Breast epithelium (tissue), 4 donors: ENCODE data around the gene MESD. TPM values are rescaled to one million over a fixed set of nuclear protein-coding genes. Genes with fewer than 3 reads are reported as not detected.

Experiments
- DNase-seq, 2 donors: peaks; one replicate each; pipeline ENCODE4 v3.0.0-alpha.2; 2019; ENCODE audit warnings: low spot score in 2 of 2
- H3K27ac ChIP-seq, 2 donors: fragments of 200-600 bp; sonication (generic) in 1 of 2; one replicate each; pipeline ENCODE4 v1.5.1; 2016 to 2019; ENCODE audit warnings: mild to moderate bottlenecking in 1 of 2
- H3K27me3 ChIP-seq, 2 donors: fragments of 200-600 bp; sonication (generic) in 1 of 2; one replicate each; pipeline versions ENCODE4 v1.5.1 to v1.6.0; 2017 to 2019; ENCODE audit warnings: control low read depth in 1 of 2, mild to moderate bottlenecking in 1 of 2
- H3K36me3 ChIP-seq: fragments of 200-600 bp; one replicate; pipeline ENCODE4 v1.5.1; 2019
- H3K4me1 ChIP-seq, 2 donors: fragments of 200-600 bp; sonication (generic); one replicate each; pipeline ENCODE4 v1.5.1; 2016 to 2019; ENCODE audit warnings: control low read depth in 1 of 2
- H3K4me3 ChIP-seq, 3 donors: fragments of 200-600 bp; sonication (generic); 1 replicate in 2 of 3; 2 replicates in 1 of 3; pipeline ENCODE4 v1.5.1; 2016 to 2019; ENCODE audit warnings: mild to moderate bottlenecking in 3 of 3, moderate library complexity in 2 of 3
- H3K9me3 ChIP-seq, 2 donors: fragments of 200-600 bp; sonication (generic) in 1 of 2; one replicate each; pipeline ENCODE4 v1.5.1; 2016 to 2019; ENCODE audit warnings: control low read depth in 1 of 2
- POLR2A ChIP-seq: fragments of 450-650 bp; IDR thresholded peaks from one replicate; pipeline ENCODE4 v1.6.1; 2016; ENCODE audit warnings: antibody characterized with exemption, mild to moderate bottlenecking, moderate library complexity
- POLR2AphosphoS5 ChIP-seq, 3 donors: sonication (generic); formaldehyde crosslinking; IDR thresholded peaks; one replicate each; pipeline ENCODE4 v1.6.1; 2017; ENCODE audit warnings: antibody characterized with exemption in 3 of 3
- intact Hi-C: fragments of 100-400 bp; cut with DNase I; formaldehyde crosslinking; loops from one replicate; pipeline ENCODE4 v1.15.1; 2023; ENCODE audit warnings: low total_unique reads
- total RNA-seq, 3 donors: library from RNA; depleted of rRNA; stranded (reverse); fragments of >200 nt; gene quantifications; one replicate each; pipeline ENCODE4 v1.1.0, GENCODE V29; 2016
- TF ChIP-seq, protein P1 (sequence below), 3 donors: fragments of 450-650 bp; IDR thresholded peaks; one replicate each; pipeline ENCODE4 v1.5.1; 2016 to 2017; ENCODE audit warnings: antibody characterized with exemption in 3 of 3, mild to moderate bottlenecking in 3 of 3, moderate library complexity in 3 of 3

The MESD gene
- total RNA-seq, 3 donors from 2014 or later = 17.1 to 32.9 (median 27.2) TPM

DNA sequence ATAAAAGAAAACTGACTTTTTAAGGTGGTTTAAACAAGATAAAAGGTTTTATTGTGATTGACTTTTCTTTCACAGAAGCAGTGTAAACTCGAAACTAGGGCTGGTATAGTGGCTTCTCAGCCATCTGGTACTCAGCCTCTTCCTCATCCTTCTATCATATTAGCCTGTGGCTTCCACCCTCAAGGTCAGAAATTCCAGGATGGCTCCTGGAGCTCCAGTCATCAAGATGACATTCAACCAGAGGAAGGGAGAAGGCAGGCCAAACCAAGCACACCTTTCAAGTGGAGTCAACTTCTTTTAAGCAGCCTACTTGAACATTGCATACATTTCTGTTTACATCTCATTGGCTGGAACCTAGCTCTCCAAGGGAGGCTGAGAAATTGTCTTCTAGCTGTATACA lies 1.3 kb upstream of the MESD start:
- Histone ChIP-seq H3K4me3 (no peak overlapping the region), H3K36me3 (no peaks in the 10 kb centered on the region), H3K27ac (peak overlapping the region; percentile 56 to 72), H3K27me3 (no peaks in the 10 kb centered on the region), H3K4me1 (peaks cover 0 to 5% of the 10 kb centered on the region in 2 donors), H3K9me3 (no peaks in the 10 kb centered on the region)
- intact Hi-C loops = no loop called here
- TF ChIP-seq, protein P1, sequence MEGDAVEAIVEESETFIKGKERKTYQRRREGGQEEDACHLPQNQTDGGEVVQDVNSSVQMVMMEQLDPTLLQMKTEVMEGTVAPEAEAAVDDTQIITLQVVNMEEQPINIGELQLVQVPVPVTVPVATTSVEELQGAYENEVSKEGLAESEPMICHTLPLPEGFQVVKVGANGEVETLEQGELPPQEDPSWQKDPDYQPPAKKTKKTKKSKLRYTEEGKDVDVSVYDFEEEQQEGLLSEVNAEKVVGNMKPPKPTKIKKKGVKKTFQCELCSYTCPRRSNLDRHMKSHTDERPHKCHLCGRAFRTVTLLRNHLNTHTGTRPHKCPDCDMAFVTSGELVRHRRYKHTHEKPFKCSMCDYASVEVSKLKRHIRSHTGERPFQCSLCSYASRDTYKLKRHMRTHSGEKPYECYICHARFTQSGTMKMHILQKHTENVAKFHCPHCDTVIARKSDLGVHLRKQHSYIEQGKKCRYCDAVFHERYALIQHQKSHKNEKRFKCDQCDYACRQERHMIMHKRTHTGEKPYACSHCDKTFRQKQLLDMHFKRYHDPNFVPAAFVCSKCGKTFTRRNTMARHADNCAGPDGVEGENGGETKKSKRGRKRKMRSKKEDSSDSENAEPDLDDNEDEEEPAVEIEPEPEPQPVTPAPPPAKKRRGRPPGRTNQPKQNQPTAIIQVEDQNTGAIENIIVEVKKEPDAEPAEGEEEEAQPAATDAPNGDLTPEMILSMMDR (IDR thresholded peaks at IDR 0.05) = no peak
- TF ChIP-seq POLR2AphosphoS5 (IDR thresholded peaks at IDR 0.05) (no peak), POLR2A (no peak)
- DNase-seq = no peak

DNA sequence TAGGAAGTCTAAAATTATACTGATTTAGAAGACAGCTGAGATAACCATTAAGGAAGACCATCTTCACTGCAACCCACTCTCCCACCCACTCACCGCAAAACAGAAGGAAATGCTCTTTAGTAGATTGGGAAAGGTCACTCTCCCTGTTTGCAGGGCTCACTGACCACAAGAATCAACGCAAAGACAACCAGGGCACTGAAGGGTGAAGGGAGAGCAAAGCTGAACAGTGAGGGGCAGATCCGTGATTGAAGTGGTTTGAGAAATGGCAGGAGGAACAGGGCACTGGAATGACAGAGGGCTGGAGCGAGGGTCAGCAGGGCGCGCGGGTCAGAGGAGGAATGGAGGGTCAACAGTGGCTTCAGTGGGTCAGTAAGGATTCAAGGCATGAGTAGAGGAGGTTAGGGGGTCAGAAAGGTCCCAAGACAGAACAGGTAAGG lies 520 bp downstream of the MESD start:
- peak overlapping the region; percentile 81 to 92 (median 85) for H3K4me3 ChIP-seq
- no peaks in the 10 kb centered on the region for H3K27me3 ChIP-seq
- TF ChIP-seq POLR2AphosphoS5 (IDR thresholded peaks at IDR 0.05) = no peak
- TF ChIP-seq, protein P1 (IDR thresholded peaks at IDR 0.05) = no peak
- no peak for TF ChIP-seq POLR2A
- intact Hi-C loops = no loop called here
- H3K36me3 ChIP-seq = no peaks in the 10 kb centered on the region
- H3K4me1 ChIP-seq = peaks cover 0 to 5% of the 10 kb centered on the region in 2 donors
- peak overlapping the region; percentile 93 to 97 for H3K27ac ChIP-seq
- no peaks in the 10 kb centered on the region for H3K9me3 ChIP-seq
- DNase-seq = no peak

DNA sequence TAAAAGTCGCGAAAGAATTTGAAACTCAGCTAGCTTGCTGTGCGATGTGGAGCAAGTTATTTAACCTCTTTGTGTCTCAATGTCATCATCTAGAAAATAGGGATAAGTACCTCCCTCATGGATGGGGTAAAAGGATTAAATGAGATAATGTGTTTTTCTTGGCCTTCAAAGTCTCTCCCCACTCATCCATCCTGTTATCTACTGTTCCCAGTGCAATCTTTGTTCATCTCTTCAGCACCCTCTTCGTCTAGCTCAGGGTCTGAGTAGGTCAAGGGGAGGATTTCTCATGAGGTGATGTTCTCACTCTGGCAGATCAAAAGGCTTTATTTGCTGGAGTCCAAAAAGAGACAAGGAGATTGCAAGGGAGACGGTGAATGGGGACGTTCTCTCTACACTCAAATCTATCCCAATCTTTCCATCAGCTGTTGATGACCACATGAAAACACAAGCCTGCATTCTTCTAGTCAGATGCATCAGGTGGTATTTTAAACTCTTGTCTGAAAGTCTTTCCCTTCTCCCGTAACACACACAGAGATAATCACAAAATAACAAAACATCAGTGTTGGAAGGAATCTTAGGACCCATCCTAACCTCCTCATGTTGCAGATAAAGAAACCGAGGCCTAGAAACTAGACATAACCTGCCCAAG lies 1.3 kb downstream of the MESD start:
- intact Hi-C loops = no loop called here
- Histone ChIP-seq H3K36me3 (no peaks in the 10 kb centered on the region), H3K27ac (no peak overlapping the region), H3K4me1 (peaks cover 0 to 5% of the 10 kb centered on the region in 2 donors), H3K4me3 (peak overlapping the region; percentile 81 to 92 (median 85)), H3K27me3 (no peaks in the 10 kb centered on the region), H3K9me3 (no peaks in the 10 kb centered on the region)
- TF ChIP-seq POLR2AphosphoS5 (IDR thresholded peaks at IDR 0.05) (no peak), POLR2A (no peak)
- TF ChIP-seq, protein P1 (IDR thresholded peaks at IDR 0.05) = no peak
- DNase-seq = no peak

DNA sequence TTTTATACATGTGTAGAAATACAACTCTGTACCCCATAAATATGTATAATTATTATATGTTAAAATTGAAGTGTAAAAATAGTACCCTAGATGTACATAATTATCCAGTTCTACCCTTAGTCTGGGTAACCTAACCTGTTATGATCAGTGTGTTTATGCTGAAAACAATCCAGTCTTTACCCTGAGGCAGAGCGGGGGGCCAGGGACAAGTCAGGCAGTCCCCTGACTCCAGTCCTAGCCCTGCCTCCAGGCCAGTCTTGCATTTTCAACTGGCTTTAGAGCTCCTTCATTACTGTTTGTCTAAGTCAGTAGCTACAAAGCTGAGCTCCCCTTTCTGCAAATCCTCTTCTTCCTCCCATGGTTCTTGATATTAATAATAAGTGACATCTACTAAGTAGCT lies 3.1 kb downstream of the MESD start:
- Histone ChIP-seq H3K27me3 (no peaks in the 10 kb centered on the region), H3K27ac (no peak overlapping the region), H3K9me3 (no peaks in the 10 kb centered on the region), H3K36me3 (no peaks in the 10 kb centered on the region), H3K4me1 (peaks cover 0 to 5% of the 10 kb centered on the region in 2 donors), H3K4me3 (no peak overlapping the region)
- intact Hi-C loops = no loop called here
- TF ChIP-seq POLR2A = no peak
- no peak for DNase-seq

DNA sequence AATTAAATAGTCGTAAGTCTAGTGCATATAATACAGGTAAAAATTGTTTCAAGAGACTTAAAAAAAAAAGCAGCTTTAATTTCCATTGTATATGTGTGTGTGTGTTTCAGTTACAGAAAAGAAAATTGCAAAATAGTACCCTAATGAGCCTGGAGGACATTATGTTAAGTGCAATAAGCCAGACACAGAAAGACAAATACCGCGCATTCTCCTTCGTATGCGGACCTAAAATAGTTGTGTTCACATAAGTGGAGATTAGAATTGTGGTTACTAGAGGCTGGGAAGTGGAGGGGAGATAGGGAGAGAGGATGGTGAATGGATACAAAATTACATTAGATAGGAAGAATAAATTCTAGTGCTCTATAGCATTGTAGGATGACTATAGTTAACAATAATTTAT lies 3.6 kb downstream of the MESD start:
- intact Hi-C loops = no loop called here
- TF ChIP-seq POLR2AphosphoS5 (IDR thresholded peaks at IDR 0.05) (no peak), POLR2A (no peak)
- TF ChIP-seq, protein P1 (IDR thresholded peaks at IDR 0.05) = no peak
- no peaks in the 10 kb centered on the region for H3K27me3 ChIP-seq

More for the DNA sequence above, 3.6 kb downstream of the MESD start:
- no peak overlapping the region for H3K27ac ChIP-seq
- H3K4me1 ChIP-seq = peaks cover 0 to 5% of the 10 kb centered on the region in 2 donors
- no peaks in the 10 kb centered on the region for H3K36me3 ChIP-seq
- no peak for DNase-seq
- H3K4me3 ChIP-seq = no peak overlapping the region
- no peaks in the 10 kb centered on the region for H3K9me3 ChIP-seq
